ENCODE data around the gene TWIST2.

TWIST2 gene

GRCh38 chr2:238924796-238925195, 76.9 kb downstream of the TWIST2 start:
- DNase-seq = no peak

GRCh38 chr2:238925281-238925680, 77.4 kb downstream of the TWIST2 start:
- no peak for DNase-seq

- no peak for DNase-seq
These were observed 78.1 kb downstream of the TWIST2 start for GRCh38 chr2:238925816-238926521.

- no peak for DNase-seq
These were observed 79.1 kb downstream of the TWIST2 start for GRCh38 chr2:238926761-238927611.

GRCh38 chr2:238927746-238928519, 80.0 kb downstream of the TWIST2 start:
- no peak for DNase-seq

- no peak for DNase-seq
These were observed 80.8 kb downstream of the TWIST2 start for GRCh38 chr2:238928520-238929241.

GRCh38 chr2:238929242-238930081, 81.6 kb downstream of the TWIST2 start:
- DNase-seq = no peak

GRCh38 chr2:238930216-238930615, 82.3 kb downstream of the TWIST2 start:
- no peak for DNase-seq

GRCh38 chr2:238936162-238937052, 88.5 kb downstream of the TWIST2 start:
- DNase-seq = no peak

GRCh38 chr2:238938003-238938400, 90.1 kb downstream of the TWIST2 start:
- DNase-seq = no peak

- no peak for DNase-seq
These were observed 90.6 kb downstream of the TWIST2 start for GRCh38 chr2:238938401-238939055.

- DNase-seq = no peak
These were observed 91.2 kb downstream of the TWIST2 start for GRCh38 chr2:238939074-238939473.

- DNase-seq = no peak
These were observed 91.9 kb downstream of the TWIST2 start for GRCh38 chr2:238939521-238940403.

- no peak for DNase-seq
These were observed 92.9 kb downstream of the TWIST2 start for GRCh38 chr2:238940806-238941205.

- DNase-seq = no peak
These were observed 93.4 kb downstream of the TWIST2 start for GRCh38 chr2:238941262-238941792.

GRCh38 chr2:238942080-238942725, 94.3 kb downstream of the TWIST2 start:
- DNase-seq = no peak

- DNase-seq = no peak
These were observed 94.9 kb downstream of the TWIST2 start for GRCh38 chr2:238942726-238943300.
